ENCODE measurements around the gene POLRMT. TPM values are rescaled to one million over a fixed set of nuclear protein-coding genes. Genes with fewer than 3 reads are reported as not detected.

POLRMT gene
- total and polyA plus RNA-seq, 5 experiments from 2014 or later: 33.2 to 92.3 (median 71.1) TPM

DNA sequence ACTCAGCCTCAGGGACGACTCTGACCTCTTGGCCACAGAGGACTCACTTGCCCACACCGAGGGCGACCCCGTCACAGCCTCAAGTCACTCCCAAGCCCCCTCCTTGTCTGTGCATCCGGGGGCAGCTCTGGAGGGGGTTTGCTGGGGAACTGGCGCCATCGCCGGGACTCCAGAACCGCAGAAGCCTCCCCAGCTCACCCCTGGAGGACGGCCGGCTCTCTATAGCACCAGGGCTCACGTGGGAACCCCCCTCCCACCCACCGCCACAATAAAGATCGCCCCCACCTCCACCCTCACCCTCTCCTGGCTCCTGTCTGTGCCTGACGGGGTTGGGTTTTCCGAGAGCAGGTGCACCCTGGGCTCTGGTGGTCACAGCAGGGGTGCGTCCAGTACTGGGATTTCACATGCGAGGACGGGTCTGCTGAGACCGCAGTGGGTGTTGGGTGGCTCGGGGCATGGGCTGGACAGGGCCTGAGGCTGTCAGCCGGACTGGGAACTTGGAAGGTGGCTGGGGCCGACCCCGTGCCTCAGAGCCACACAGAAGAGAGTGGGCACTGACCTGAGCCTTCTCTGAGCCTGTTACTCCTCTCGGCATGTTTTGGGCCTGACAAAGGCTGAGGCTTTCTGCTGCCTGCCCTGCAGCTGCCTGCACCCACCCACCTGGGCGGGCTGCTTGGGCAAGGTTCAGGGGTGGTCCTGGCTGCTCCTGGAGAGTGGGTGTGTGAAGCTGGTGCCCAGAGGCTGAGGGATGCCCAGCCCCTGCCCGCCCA lies 50.0 kb downstream of the POLRMT start:
- H3K4me3 Mint-ChIP-seq: no peak overlapping the region

DNA sequence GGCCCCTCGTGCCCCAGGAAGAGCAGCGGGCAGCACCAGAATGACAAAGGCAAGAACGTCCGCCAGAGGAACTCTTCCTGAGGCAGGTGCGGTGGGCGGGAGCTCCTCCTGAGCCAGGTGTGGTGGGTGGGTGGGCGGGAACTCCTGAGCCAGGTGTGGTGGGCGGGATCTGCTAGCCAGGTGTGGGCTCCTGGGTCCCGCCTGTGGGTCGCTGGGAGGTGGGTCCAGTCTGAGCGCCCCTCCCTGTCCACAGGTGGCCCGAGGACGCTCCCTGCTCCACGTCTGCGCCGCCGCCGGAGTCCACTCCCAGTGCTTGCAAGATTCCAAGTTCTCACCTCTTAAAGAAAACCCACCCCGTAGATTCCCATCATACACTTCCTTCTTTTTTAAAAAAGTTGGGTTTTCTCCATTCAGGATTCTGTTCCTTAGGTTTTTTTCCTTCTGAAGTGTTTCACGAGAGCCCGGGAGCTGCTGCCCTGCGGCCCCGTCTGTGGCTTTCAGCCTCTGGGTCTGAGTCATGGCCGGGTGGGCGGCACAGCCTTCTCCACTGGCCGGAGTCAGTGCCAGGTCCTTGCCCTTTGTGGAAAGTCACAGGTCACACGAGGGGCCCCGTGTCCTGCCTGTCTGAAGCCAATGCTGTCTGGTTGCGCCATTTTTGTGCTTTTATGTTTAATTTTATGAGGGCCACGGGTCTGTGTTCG lies 50.7 kb downstream of the POLRMT start:
- no peak overlapping the region for H3K4me3 Mint-ChIP-seq
- no peaks in the 10 kb centered on the region for H3K9me3 Mint-ChIP-seq
- peaks cover 0 to 29% (median 5%) of the 10 kb centered on the region in 3 donors for H3K36me3 Mint-ChIP-seq
- H3K4me1 Mint-ChIP-seq: peaks cover 0 to 7% (median 4%) of the 10 kb centered on the region in 4 donors
- H3K27me3 Mint-ChIP-seq: peaks cover 0 to 10% (median 0%) of the 10 kb centered on the region in 5 donors
- no peak overlapping the region for H3K27ac Mint-ChIP-seq
- no peak for ATAC-seq
- DNase-seq: no peak
- POLR2A ChIA-PET: no interaction called here

More for the DNA sequence above, 50.0 kb downstream of the POLRMT start:
- H3K27ac Mint-ChIP-seq: peak overlapping the region in 1 of 10 donors; percentile 85
- DNase-seq: no peak
- peaks cover 0 to 14% (median 0%) of the 10 kb centered on the region in 5 donors for H3K27me3 Mint-ChIP-seq
- POLR2A ChIA-PET: interaction anchor here (1.2 to 1.4 kb wide), 2 partner anchors 10 to 55 kb away, joined by 3 to 4 read pairs; no protein-coding TSS in a partner anchor
- H3K36me3 Mint-ChIP-seq: peaks cover 0 to 26% (median 5%) of the 10 kb centered on the region in 3 donors
- H3K4me1 Mint-ChIP-seq: peaks cover 4 to 12% (median 6%) of the 10 kb centered on the region in 4 donors
- H3K9me3 Mint-ChIP-seq: no peaks in the 10 kb centered on the region
- ATAC-seq: no peak

DNA sequence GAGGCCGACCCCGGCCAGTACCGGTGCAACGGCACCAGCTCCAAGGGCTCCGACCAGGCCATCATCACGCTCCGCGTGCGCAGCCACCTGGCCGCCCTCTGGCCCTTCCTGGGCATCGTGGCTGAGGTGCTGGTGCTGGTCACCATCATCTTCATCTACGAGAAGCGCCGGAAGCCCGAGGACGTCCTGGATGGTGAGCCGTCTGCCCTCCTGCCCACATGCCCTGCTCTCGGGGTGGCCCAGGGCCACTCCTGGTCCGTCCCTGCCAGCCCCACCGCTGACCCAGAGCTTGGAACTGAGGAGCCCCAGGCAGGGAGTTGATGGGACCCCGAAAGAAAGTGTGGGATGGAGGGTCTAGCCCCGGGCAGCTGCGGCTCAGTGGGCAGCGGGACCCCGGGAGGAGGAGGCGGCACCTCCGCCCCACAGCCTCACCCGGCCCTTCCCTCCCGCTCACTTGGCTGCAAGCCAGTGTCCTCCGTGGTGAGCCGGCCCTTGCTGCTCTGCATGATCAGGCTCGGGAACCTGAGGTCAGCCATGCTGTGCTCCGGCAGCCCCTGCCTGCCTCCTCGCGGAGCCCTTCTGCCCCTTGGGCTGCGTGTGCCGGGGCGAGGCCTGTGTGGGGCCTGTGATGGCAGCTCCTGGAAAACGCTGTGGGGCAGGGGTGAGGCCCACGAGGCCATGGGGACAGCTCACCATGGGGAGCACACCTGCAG lies 51.8 kb downstream of the POLRMT start:
- ATAC-seq: no peak
- Mint-ChIP-seq H3K4me3 (no peak overlapping the region), H3K4me1 (peaks cover 4 to 12% (median 9%) of the 10 kb centered on the region in 4 donors), H3K36me3 (peaks cover 0 to 29% (median 5%) of the 10 kb centered on the region in 3 donors), H3K27ac (no peak overlapping the region), H3K27me3 (peaks cover 0 to 6% (median 0%) of the 10 kb centered on the region in 5 donors), H3K9me3 (no peaks in the 10 kb centered on the region)
- POLR2A ChIA-PET: no interaction called here
- no peak for DNase-seq

DNA sequence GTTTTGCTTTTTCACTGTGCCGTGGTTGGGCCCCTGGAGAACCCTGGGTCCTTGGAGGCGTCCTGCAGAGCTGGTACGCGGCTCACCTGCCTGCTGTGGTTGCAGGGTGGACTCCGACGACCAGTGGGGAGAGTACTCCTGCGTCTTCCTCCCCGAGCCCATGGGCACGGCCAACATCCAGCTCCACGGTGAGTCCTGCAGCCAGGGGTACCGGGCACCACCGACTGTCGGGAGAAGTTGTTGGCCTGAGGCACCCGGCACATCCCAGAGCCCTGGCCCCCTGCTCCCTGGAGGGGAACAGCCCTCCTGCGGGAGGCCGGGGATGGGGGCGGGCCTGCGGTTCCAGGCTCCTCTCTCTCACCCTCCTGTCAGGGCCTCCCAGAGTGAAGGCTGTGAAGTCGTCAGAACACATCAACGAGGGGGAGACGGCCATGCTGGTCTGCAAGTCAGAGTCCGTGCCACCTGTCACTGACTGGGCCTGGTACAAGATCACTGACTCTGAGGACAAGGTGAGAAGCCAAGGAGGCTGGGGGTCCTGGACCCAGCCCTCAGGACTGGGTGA lies 53.0 kb downstream of the POLRMT start:
- Mint-ChIP-seq H3K9me3 (no peaks in the 10 kb centered on the region), H3K27me3 (no peaks in the 10 kb centered on the region), H3K4me3 (no peak overlapping the region), H3K27ac (peak overlapping the region in 1 of 10 donors; percentile 21), H3K4me1 (peaks cover 5 to 21% (median 14%) of the 10 kb centered on the region in 4 donors), H3K36me3 (peaks cover 0 to 29% (median 5%) of the 10 kb centered on the region in 3 donors)
- ATAC-seq: no peak
- POLR2A ChIA-PET: no interaction called here
- DNase-seq: no peak

DNA sequence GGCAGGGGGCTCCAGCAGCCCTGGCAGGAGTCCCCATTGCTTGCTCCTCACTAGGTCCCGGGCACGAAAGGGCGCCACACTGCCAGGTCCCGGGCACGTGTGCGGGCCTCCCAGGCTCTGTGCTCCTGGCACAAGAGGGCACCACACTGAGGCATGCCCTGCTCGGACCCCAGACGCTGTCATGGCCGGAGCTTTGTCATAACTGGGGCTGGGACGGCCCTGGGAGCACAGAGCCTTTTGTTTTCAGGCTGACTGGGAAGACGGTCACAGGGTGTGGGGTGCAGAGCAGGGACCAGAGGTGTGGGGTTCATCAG lies 53.5 kb downstream of the POLRMT start:
- ATAC-seq: no peak
- POLR2A ChIA-PET: no interaction called here
- Mint-ChIP-seq H3K4me3 (no peak overlapping the region), H3K9me3 (no peaks in the 10 kb centered on the region), H3K4me1 (peaks cover 5 to 25% (median 18%) of the 10 kb centered on the region in 4 donors), H3K27me3 (no peaks in the 10 kb centered on the region), H3K27ac (no peak overlapping the region), H3K36me3 (peaks cover 0 to 29% (median 5%) of the 10 kb centered on the region in 3 donors)
- no peak for DNase-seq

DNA sequence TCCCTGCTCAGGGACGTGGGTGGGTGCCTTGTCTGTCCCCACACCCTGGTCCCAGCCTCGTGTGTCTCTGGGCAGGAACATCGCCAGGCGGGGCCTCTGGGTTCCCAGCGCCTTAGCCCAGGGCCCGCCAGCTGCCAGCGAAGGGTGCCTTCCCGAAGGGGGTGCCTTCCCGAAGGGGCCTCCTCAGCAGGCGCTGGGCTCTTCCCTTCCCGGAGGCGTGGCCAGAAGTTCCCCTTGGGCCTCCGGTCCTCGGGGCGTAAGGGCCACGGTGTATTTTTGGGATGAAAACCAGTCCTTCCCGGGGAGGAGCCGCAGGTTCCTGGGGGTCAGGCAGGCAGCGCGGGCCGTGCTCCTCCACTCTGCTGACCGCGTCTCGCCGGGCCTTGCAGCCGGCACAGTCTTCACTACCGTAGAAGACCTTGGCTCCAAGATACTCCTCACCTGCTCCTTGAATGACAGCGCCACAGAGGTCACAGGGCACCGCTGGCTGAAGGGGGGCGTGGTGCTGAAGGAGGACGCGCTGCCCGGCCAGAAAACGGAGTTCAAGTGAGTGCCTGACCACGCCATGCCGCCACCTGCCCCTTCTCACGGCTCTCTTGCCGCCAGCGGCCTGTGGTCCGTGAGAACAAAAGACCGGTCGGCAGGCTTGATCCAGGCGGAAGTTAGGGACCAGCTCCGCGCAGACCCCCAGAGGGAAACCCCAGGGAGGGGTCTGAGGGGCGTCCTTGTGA lies 54.1 kb downstream of the POLRMT start:
- ATAC-seq (no peak), DNase-seq (no peak)
- Mint-ChIP-seq H3K4me3 (no peak overlapping the region), H3K27ac (no peak overlapping the region), H3K9me3 (no peaks in the 10 kb centered on the region), H3K36me3 (peaks cover 0 to 29% (median 5%) of the 10 kb centered on the region in 3 donors), H3K4me1 (peaks cover 6 to 31% (median 23%) of the 10 kb centered on the region in 4 donors), H3K27me3 (no peaks in the 10 kb centered on the region)
- POLR2A ChIA-PET: interaction anchor here (0.7 kb wide), 1 partner anchor 81 kb away, joined by 3 read pairs; no protein-coding TSS in a partner anchor

DNA sequence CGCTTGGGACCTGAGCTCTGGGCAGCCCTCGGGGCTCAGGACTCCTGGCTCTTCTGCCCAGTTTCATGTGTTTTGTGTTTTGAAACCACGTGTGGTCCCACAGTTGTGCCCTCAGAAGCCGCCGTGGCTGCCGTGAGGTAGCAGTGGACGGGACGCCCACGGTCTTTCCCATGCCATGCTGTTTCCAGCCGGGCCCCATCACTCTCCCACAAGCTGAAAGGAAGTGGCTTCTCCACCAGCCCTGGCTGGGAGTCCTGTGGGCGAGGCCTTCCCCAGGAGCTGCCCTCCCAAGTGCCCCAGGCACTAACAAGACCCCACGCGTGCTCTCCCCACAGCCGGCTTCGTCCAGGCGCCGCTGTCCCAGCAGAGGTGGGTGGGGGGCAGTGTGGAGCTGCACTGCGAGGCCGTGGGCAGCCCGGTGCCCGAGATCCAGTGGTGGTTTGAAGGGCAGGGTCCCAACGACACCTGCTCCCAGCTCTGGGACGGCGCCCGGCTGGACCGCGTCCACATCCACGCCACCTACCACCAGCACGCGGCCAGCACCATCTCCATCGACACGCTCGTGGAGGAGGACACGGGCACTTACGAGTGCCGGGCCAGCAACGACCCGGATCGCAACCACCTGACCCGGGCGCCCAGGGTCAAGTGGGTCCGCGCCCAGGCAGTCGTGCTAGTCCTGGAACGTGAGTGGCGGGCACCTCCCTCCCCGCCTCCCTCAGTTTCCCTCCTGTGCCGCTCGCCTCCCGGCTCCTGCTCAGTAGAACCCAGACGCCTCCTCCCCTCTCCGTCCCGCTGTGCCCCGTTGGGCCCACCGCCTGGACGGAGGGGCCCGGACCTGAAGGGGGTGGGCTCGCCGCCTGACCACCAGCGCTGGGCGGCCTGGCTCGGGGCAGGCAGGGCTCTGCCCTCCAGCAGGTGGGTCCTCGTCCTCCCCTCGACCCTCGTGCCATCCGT lies 55.6 kb downstream of the POLRMT start:
- no peak overlapping the region for H3K27ac Mint-ChIP-seq
- H3K36me3 Mint-ChIP-seq: peaks cover 0 to 23% (median under 1%) of the 10 kb centered on the region in 3 donors
- POLR2A ChIA-PET: interaction anchor here (1.0 kb wide), 1 partner anchor 56 kb away, joined by 3 read pairs; no protein-coding TSS in a partner anchor
- no peak overlapping the region for H3K4me3 Mint-ChIP-seq
- H3K27me3 Mint-ChIP-seq: no peaks in the 10 kb centered on the region
- no peak for ATAC-seq
- H3K9me3 Mint-ChIP-seq: no peaks in the 10 kb centered on the region
- no peak for DNase-seq
- H3K4me1 Mint-ChIP-seq: peaks cover 7 to 39% (median 28%) of the 10 kb centered on the region in 4 donors

DNA sequence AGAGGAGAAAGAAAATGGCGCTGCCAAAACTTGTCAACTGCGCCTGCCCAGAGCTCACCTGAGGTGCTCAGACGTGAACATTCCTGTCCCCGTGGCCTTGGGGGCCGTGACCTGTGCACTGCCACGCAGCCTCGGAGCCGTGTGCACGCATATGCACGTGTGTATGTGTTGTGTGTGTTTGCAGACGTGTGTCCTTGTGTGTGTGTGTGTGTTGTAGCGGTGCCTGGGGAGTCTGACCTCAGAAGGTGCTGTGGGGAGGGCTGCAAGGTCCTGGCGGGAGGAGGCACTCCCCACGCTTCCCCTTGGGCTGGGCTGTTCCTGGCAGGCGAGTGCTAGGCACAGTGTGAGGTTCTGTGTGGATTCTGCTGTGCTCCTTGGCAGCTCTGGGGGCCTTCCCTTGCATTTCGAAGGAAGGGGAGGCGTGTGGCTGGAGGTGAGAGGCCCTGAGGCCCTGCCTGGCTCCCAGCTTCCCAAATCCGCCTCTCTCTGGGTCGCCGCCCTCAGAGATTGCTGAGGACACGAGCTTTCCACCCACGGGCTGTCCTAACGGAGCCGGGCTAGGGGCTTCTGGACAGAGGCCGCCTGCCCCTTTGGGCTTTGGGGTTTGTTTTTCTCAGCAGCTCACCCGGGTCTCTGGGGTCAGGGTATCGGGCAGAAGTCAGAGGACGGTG lies 56.4 kb downstream of the POLRMT start:
- H3K27me3 Mint-ChIP-seq: no peaks in the 10 kb centered on the region
- no peak overlapping the region for H3K27ac Mint-ChIP-seq
- ATAC-seq (no peak), DNase-seq (no peak)
- peak overlapping the region in 2 of 10 donors; percentile 26 to 34 for H3K4me3 Mint-ChIP-seq
- POLR2A ChIA-PET: interaction anchor here (0.7 to 1.0 kb wide), 3 partner anchors 9 to 56 kb away, joined by 3 to 4 read pairs (median 3); no protein-coding TSS in a partner anchor
- H3K9me3 Mint-ChIP-seq: no peaks in the 10 kb centered on the region
- H3K36me3 Mint-ChIP-seq: peaks cover 0 to 19% (median 0%) of the 10 kb centered on the region in 3 donors
- H3K4me1 Mint-ChIP-seq: peaks cover 9 to 40% (median 31%) of the 10 kb centered on the region in 4 donors

DNA sequence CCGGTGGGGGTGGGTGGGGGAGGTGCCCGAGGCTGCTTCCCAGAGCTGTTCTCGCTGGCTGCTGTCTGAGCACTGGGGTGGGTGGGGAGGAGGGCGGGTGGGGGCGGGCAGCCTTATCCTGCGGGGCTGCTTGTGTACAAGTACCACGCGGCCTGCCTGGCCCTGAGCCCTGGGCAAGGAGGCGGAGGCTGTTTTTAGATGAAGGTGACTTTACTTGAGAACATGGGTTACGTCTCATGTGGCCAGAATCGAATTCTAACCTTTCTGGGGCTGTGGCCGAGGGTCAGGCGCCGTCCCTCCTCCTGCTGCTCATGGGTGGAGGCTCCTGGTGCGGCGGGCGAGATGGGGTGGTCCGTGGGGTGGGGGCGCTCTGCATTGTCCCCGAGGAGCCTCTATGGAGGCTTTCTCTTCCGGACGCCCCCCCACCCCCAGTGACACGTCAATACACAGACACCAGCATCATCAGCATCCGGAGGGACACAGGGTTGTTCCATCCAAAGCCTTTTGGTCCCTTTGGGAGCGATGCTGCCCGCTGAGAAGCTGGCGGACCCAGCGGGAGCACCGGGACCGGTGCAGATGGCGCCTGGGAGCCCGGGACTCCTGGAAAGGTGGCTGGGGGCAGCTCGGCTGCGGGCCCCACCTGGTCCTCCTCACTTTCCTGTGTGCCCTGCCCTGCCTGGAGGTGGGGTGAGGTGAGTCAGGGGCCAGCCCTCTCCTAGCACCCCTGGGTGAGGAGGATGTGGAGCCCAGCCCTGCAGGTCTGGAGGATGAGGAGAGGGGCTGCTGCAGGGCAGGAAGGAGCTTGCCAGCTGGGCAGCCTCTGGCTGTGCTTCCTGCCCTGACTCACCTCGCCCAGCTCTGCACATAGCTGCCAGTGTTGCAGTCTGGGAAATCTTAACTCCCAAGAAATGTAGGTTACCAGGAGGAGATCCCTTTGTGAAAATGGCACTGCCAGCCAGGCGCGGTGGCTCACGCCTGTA lies 57.5 kb downstream of the POLRMT start:
- ATAC-seq (no peak), DNase-seq (no peak)
- H3K4me1 Mint-ChIP-seq: peaks cover 14 to 46% (median 40%) of the 10 kb centered on the region in 4 donors
- H3K36me3 Mint-ChIP-seq: peaks cover 0 to 17% (median 0%) of the 10 kb centered on the region in 3 donors
- H3K27me3 Mint-ChIP-seq: no peaks in the 10 kb centered on the region
- POLR2A ChIA-PET: interaction anchor here (1.0 kb wide), 1 partner anchor 8 kb away, joined by 3 read pairs; no protein-coding TSS in a partner anchor
- H3K9me3 Mint-ChIP-seq: peaks cover 0 to 4% (median 0%) of the 10 kb centered on the region in 9 donors
- H3K27ac Mint-ChIP-seq: no peak overlapping the region
- peak overlapping the region in 4 of 10 donors; percentile 18 to 91 (median 48) for H3K4me3 Mint-ChIP-seq
